Embryonic facial prominence (tissue), 1 donor: ENCODE data around the gene RCAN2.
"Not testable (repeated sequence)": the region's sequence is repeated elsewhere in the genome, so short reads cannot be mapped to it uniquely, and the experiment has no call there.

ENCODE experiments used
- DNase-seq: peaks from one replicate; pipeline ENCODE4 v3.0.0-alpha.2; 2016; ENCODE audit errors: extremely low spot score

RCAN2 gene

GRCh38 chr6:46387728-46388127, 103.5 kb downstream of the RCAN2 start:
- DNase-seq, result not testable (repeated sequence)

GRCh38 chr6:46381579-46381978, 109.7 kb downstream of the RCAN2 start:
- no peak for DNase-seq

GRCh38 chr6:46381057-46381456, 110.2 kb downstream of the RCAN2 start:
- DNase-seq, result no peak

- DNase-seq, result no peak
Measured at GRCh38 chr6:46380152-46380807, 111.0 kb downstream of the RCAN2 start.

GRCh38 chr6:46378882-46379416, 112.3 kb downstream of the RCAN2 start:
- DNase-seq, result no peak

- no peak for DNase-seq
Measured at GRCh38 chr6:46378161-46378881, 112.9 kb downstream of the RCAN2 start.

- DNase-seq, result no peak
Measured at GRCh38 chr6:46377209-46377608, 114.0 kb downstream of the RCAN2 start.

- no peak for DNase-seq
Measured at GRCh38 chr6:46376562-46377061, 114.6 kb downstream of the RCAN2 start.

GRCh38 chr6:46370622-46371021, 120.6 kb downstream of the RCAN2 start:
- DNase-seq, result no peak

GRCh38 chr6:46368169-46368536, 123.1 kb downstream of the RCAN2 start:
- DNase-seq, result no peak

GRCh38 chr6:46367354-46368168, 123.7 kb downstream of the RCAN2 start:
- no peak for DNase-seq

GRCh38 chr6:46366190-46366900, 124.9 kb downstream of the RCAN2 start:
- no peak for DNase-seq

- DNase-seq, result no peak
Measured at GRCh38 chr6:46357591-46357990, 133.7 kb downstream of the RCAN2 start.

- no peak for DNase-seq
Measured at GRCh38 chr6:46356543-46356942, 134.7 kb downstream of the RCAN2 start.

GRCh38 chr6:46353528-46353927, 137.7 kb downstream of the RCAN2 start:
- no peak for DNase-seq

- DNase-seq, result no peak
Measured at GRCh38 chr6:46352541-46353268, 138.5 kb downstream of the RCAN2 start.

- no peak for DNase-seq
Measured at GRCh38 chr6:46350714-46351113, 140.5 kb downstream of the RCAN2 start.

GRCh38 chr6:46347669-46348068, 143.6 kb downstream of the RCAN2 start:
- DNase-seq, result no peak

- DNase-seq, result no peak
Measured at GRCh38 chr6:46340246-46340645, 151.0 kb downstream of the RCAN2 start.

- DNase-seq, result no peak
Measured at GRCh38 chr6:46338131-46338530, 153.1 kb downstream of the RCAN2 start.

- DNase-seq, result no peak
Measured at GRCh38 chr6:46334442-46334841, 156.8 kb downstream of the RCAN2 start.
